ENCODE data around the gene HABP2.

HABP2 gene

DNA sequence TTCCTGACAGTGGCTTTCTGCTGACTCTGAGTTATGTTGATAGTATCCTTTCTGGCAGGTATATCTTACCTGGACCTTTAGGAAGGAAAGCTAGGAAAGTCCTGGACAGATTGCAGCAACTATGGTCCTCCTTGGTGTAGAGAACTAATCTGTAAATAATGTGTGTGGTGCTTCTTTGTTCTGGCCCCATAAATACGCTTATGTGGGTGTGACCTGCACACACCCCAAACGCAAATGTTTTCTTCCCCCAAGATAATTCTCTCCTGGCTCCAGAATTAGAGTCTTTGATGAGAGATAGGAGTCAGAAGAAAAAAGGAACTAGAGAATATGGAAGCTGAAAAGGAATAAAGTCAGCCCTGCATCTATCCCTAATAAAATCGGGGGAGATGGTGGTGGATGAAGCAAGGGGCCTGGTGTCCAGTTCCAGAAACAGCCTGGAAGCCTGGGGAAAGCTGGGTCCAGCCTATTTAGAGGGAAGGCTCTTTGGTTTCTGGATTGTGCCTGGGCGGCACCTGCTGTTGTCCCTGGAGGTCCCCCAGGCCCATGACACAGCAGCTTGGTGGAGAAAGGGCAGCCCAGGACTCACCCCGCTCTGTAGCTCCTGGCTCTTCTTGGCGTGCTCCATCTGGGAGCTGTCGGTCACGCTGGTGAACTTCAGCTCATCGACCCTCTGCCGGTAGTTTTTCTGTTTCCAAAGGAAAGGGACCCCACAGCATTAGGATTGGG is 72.8 kb downstream of the HABP2 start:
- no peak for DNase-seq (ENCODE audit: low read depth)
- TF ChIP-seq, protein P1, sequence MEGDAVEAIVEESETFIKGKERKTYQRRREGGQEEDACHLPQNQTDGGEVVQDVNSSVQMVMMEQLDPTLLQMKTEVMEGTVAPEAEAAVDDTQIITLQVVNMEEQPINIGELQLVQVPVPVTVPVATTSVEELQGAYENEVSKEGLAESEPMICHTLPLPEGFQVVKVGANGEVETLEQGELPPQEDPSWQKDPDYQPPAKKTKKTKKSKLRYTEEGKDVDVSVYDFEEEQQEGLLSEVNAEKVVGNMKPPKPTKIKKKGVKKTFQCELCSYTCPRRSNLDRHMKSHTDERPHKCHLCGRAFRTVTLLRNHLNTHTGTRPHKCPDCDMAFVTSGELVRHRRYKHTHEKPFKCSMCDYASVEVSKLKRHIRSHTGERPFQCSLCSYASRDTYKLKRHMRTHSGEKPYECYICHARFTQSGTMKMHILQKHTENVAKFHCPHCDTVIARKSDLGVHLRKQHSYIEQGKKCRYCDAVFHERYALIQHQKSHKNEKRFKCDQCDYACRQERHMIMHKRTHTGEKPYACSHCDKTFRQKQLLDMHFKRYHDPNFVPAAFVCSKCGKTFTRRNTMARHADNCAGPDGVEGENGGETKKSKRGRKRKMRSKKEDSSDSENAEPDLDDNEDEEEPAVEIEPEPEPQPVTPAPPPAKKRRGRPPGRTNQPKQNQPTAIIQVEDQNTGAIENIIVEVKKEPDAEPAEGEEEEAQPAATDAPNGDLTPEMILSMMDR (IDR thresholded peaks at IDR 0.05; ENCODE audit: control insufficient read depth, insufficient read depth, low read depth, low read length, missing control alignments): no peak

DNA sequence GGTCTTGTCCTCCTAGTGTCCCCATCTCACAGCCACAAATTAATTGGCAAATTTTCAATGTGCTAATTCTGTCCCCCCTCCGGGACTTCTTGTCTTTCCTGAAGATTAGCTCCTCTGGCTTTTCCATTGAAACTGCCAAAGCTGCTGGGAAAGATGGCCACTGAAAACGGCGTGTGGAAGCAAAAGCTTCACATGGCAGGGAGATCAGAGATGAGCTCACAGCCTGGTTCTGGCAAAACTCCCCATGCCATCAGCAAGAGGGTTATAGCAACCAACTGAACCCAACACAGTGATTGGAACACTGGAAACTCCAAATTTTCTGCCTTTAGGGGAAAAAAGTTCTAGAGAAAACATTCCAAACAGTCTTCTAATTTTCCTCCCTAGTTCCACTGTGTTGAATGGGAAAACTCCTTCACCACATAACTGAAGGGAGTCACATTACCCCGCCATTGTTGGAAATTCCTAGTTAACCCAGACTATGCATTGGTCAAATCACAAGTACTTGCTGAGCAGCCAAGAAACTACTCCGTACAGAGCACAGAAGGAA is 74.0 kb downstream of the HABP2 start:
- H3K4me3 ChIP-seq (ENCODE audit: control insufficient read depth, low read depth, low read length): no peak overlapping the region
- no peak for DNase-seq (ENCODE audit: low read depth)
- TF ChIP-seq, protein P1 (IDR thresholded peaks at IDR 0.05; ENCODE audit: control insufficient read depth, insufficient read depth, low read depth, low read length, missing control alignments): no peak

More for the DNA sequence above, 72.8 kb downstream of the HABP2 start:
- H3K4me3 ChIP-seq (ENCODE audit: control insufficient read depth, low read depth, low read length): no peak overlapping the region

DNA sequence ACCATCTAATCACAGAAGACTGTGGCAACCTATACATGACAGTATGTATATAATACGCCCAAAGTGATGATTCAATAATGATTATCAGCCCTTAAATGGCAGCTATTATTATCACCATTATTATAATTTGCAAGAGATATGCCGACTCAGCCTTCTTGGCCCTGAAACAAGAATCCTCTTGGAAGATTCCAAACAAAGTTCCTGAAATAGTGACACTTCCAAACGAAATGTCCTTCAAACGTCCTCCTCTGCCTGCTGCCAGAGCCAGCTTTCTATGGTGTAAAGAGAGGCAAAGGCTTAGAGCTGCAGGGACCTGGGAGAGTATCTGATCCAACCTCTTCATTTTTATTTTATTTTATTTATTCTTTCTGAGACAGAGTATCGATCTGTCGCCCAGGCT is 75.0 kb downstream of the HABP2 start:
- DNase-seq (ENCODE audit: low read depth): no peak
- H3K4me3 ChIP-seq (ENCODE audit: control insufficient read depth, low read depth, low read length): no peak overlapping the region
- TF ChIP-seq, protein P1 (IDR thresholded peaks at IDR 0.05; ENCODE audit: control insufficient read depth, insufficient read depth, low read depth, low read length, missing control alignments): no peak

GRCh38 chr10:113628607-113629153 is 75.8 kb downstream of the HABP2 start:
- DNase-seq (ENCODE audit: low read depth): no peak
- no peak overlapping the region for H3K4me3 ChIP-seq (ENCODE audit: control insufficient read depth, low read depth, low read length)
- TF ChIP-seq, protein P1 (IDR thresholded peaks at IDR 0.05; ENCODE audit: control insufficient read depth, insufficient read depth, low read depth, low read length, missing control alignments): no peak

GRCh38 chr10:113630929-113631533 is 78.2 kb downstream of the HABP2 start:
- TF ChIP-seq, protein P1 (IDR thresholded peaks at IDR 0.05; ENCODE audit: control insufficient read depth, insufficient read depth, low read depth, low read length, missing control alignments): no peak
- DNase-seq (ENCODE audit: low read depth): no peak

GRCh38 chr10:113631684-113632367 is 79.0 kb downstream of the HABP2 start:
- TF ChIP-seq, protein P1 (IDR thresholded peaks at IDR 0.05; ENCODE audit: control insufficient read depth, insufficient read depth, low read depth, low read length, missing control alignments): no peak
- H3K4me3 ChIP-seq (ENCODE audit: control insufficient read depth, low read depth, low read length): no peak overlapping the region

More at GRCh38 chr10:113630929-113631533, 78.2 kb downstream of the HABP2 start:
- H3K4me3 ChIP-seq (ENCODE audit: control insufficient read depth, low read depth, low read length): no peak overlapping the region

More at GRCh38 chr10:113631684-113632367, 79.0 kb downstream of the HABP2 start:
- no peak for DNase-seq (ENCODE audit: low read depth)
